Measurements from ENCODE around the gene MPV17. TPM values are rescaled to one million over a fixed set of nuclear protein-coding genes. Genes with fewer than 3 reads are reported as not detected.
A peak's percentile ranks its signal among the peaks of the same experiment; 100 is the strongest.

Gene MPV17
- total and polyA plus RNA-seq, 4 experiments from 2014 or later: 89.3 to 162 (median 109) TPM

DNA sequence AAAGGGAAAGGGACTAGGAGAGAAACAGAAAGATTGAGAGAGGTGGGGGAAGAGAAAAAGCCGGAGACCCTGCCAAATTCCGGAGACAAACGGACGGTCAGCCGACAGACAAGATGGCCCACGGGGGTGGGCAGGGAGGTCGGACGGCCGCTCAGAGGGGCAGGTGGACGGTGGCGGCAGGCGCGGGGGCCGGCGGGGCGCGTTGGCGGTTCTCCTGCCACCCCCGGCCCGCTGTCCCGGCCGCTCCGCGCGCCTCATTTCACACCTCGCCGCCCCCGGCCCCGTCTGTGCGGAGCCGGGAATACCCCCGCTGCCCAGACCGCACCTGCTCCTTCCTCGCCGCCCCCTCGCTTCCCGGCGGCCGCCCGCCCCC is 61.0 kb downstream of the MPV17 start:
- peaks cover 23 to 38% (median 25%) of the 10 kb centered on the region in 4 donors for H3K4me1 Mint-ChIP-seq
- H3K9me3 ChIP-seq (ENCODE audit: control insufficient read depth in 1 of 2, low read length in 2 of 2): no peaks in the 10 kb centered on the region
- DNase-seq: no peak
- H3K9me3 Mint-ChIP-seq: peaks cover 0 to 2% (median 0%) of the 10 kb centered on the region in 8 donors
- H3K4me1 ChIP-seq (ENCODE audit: insufficient read depth, low read length): peaks cover 23% of the 10 kb centered on the region
- CTCF ChIA-PET (ENCODE audit: partially characterized antibody): no interaction called here
- peaks cover 50% of the 10 kb centered on the region for H3K27me3 ChIP-seq (ENCODE audit: insufficient read depth, low read length)
- peaks cover 49 to 55% of the 10 kb centered on the region in 2 donors for H3K27me3 Mint-ChIP-seq
- POLR2A ChIA-PET (ENCODE audit: partially characterized antibody): no interaction called here
- intact Hi-C loops (cut with micrococcal nuclease): loop anchor here (5.0 kb wide), 1 partner anchor 45 kb away; the partner anchor contains the start of gene CAD
- H3K36me3 ChIP-seq (ENCODE audit: insufficient read depth, low read length): no peaks in the 10 kb centered on the region
- H3K4me3 Mint-ChIP-seq: peak overlapping the region; percentile 53 to 84 (median 73)
- H3K36me3 Mint-ChIP-seq: peaks cover 0 to 3% of the 10 kb centered on the region in 2 donors
- H3K27ac Mint-ChIP-seq: peak overlapping the region in 2 of 7 donors; percentile 49 to 71
- H3K27ac ChIP-seq (ENCODE audit: low read depth, low read length): no peak overlapping the region
- peak overlapping the region in 1 of 2 donors; percentile 35 for H3K4me3 ChIP-seq (ENCODE audit: low read length in 2 of 2)

DNA sequence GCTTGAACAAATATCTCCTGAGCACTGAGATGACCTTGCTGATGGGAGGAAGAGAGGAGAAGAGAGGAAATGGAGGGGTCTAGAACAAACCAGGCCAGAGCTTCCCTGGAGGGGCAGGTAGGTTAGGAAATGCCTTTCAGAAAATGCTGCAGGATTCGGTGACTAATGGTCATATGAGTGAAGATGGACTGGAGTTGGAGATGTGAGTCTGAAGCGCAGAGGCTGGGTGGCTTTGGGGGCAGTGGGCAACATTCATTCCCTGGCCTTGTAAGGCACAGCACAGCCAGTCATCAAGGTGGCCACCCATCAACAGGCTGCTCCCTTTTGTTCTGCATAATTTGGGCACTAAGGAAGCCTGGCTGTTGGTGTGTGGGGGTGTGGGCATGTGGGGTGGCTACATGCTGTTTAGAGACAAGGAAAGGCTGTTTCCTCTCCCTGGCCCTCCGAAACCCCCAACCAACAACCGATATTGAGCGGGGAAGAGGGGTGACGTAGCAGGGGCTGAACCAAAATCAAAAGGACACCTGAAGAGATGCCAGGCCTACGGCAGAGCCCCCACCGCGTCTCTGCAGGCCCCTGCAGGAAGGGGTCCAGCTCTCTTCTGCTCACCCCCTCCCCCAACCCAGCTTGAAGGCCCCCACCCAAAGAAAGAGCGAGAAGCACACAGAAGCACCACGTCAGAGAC is 61.5 kb downstream of the MPV17 start:
- peaks cover 23 to 38% (median 25%) of the 10 kb centered on the region in 4 donors for H3K4me1 Mint-ChIP-seq
- Histone ChIP-seq H3K36me3 (ENCODE audit: insufficient read depth, low read length) (no peaks in the 10 kb centered on the region), H3K4me1 (ENCODE audit: insufficient read depth, low read length) (peaks cover 23% of the 10 kb centered on the region), H3K27ac (ENCODE audit: low read depth, low read length) (no peak overlapping the region), H3K4me3 (ENCODE audit: low read length in 2 of 2) (peak overlapping the region in 1 of 2 donors; percentile 35), H3K9me3 (ENCODE audit: control insufficient read depth in 1 of 2, low read length in 2 of 2) (no peaks in the 10 kb centered on the region), H3K27me3 (ENCODE audit: insufficient read depth, low read length) (peaks cover 50% of the 10 kb centered on the region)
- intact Hi-C loops (cut with micrococcal nuclease): loop anchor here (5.0 kb wide), 1 partner anchor 44 kb away; the partner anchor contains the start of gene CAD
- peaks cover 0 to 3% of the 10 kb centered on the region in 2 donors for H3K36me3 Mint-ChIP-seq
- H3K9me3 Mint-ChIP-seq: peaks cover 0 to 2% (median 0%) of the 10 kb centered on the region in 8 donors
- H3K27me3 Mint-ChIP-seq: peaks cover 49 to 60% of the 10 kb centered on the region in 2 donors
- ChIA-PET CTCF (ENCODE audit: partially characterized antibody) (no interaction called here), POLR2A (ENCODE audit: partially characterized antibody) (no interaction called here)
- no peak for DNase-seq
- peak overlapping the region in 3 of 7 donors; percentile 30 to 71 (median 49) for H3K27ac Mint-ChIP-seq
- H3K4me3 Mint-ChIP-seq: peak overlapping the region; percentile 53 to 84 (median 73)

Other genes starting within 250 kb of the MPV17 start
- gene EMILIN1, start 244.5 kb downstream of the MPV17 start, total RNA-seq: under 1 TPM; 0.33 to 0.81 TPM
- under 1 TPM; 0.35 to 0.67 TPM for gene EMILIN1, start 244.5 kb downstream of the MPV17 start, polyA plus RNA-seq
- gene KHK, start 236.3 kb downstream of the MPV17 start, total RNA-seq: 1 to 10 TPM; 6.0 to 8.6 TPM
- gene KHK, start 236.3 kb downstream of the MPV17 start, polyA plus RNA-seq: 1 to 10 TPM; 6.3 to 8.2 TPM
- gene CGREF1, start 204.0 kb downstream of the MPV17 start, total RNA-seq: under 1 TPM in 1 of 2 experiments, not detected in 1; 0.47 TPM
- under 1 TPM in 1 of 2 donors, not detected in 1; 0.36 TPM for gene CGREF1, start 204.0 kb downstream of the MPV17 start, polyA plus RNA-seq
- gene ABHD1, start 199.3 kb downstream of the MPV17 start, total RNA-seq: 1 to 10 TPM; 1.3 to 2.1 TPM
- 1 to 10 TPM in 1 of 2 donors, under 1 TPM in 1; 0.49 to 1.1 TPM for gene ABHD1, start 199.3 kb downstream of the MPV17 start, polyA plus RNA-seq
- gene PREB, start 188.5 kb downstream of the MPV17 start, total RNA-seq: 10 to 100 TPM; 64.5 to 65.3 TPM
- gene PREB, start 188.5 kb downstream of the MPV17 start, polyA plus RNA-seq: 10 to 100 TPM; 65.5 to 74.2 TPM
- not detected for gene PRR30, start 183.7 kb downstream of the MPV17 start, total RNA-seq
- not detected for gene PRR30, start 183.7 kb downstream of the MPV17 start, polyA plus RNA-seq
- gene TCF23, start 174.1 kb downstream of the MPV17 start, total RNA-seq: not detected
- not detected for gene TCF23, start 174.1 kb downstream of the MPV17 start, polyA plus RNA-seq
- gene ATRAID, start 111.1 kb downstream of the MPV17 start, total RNA-seq: 100 to 1,000 TPM; 103 to 109 TPM
- gene ATRAID, start 111.1 kb downstream of the MPV17 start, polyA plus RNA-seq: 100 to 1,000 TPM; 279 to 443 TPM
- 10 to 100 TPM; 21.9 to 25.1 TPM for gene SLC5A6, start 110.8 kb downstream of the MPV17 start, total RNA-seq
- gene SLC5A6, start 110.8 kb downstream of the MPV17 start, polyA plus RNA-seq: 10 to 100 TPM; 18.9 to 21.7 TPM
- 10 to 100 TPM; 47.6 to 49.3 TPM for gene CAD, start 105.7 kb downstream of the MPV17 start, total RNA-seq
- 10 to 100 TPM; 11.3 to 24.1 TPM for gene CAD, start 105.7 kb downstream of the MPV17 start, polyA plus RNA-seq
- gene SLC30A3, start 60.0 kb downstream of the MPV17 start, total RNA-seq: not detected
- not detected for gene SLC30A3, start 60.0 kb downstream of the MPV17 start, polyA plus RNA-seq
- not detected for gene DNAJC5G, start 47.7 kb downstream of the MPV17 start, total RNA-seq
- gene DNAJC5G, start 47.7 kb downstream of the MPV17 start, polyA plus RNA-seq: not detected
- under 1 TPM in 1 of 2 experiments, not detected in 1; 0.17 TPM for gene TRIM54, start 40.7 kb downstream of the MPV17 start, total RNA-seq
- gene TRIM54, start 40.7 kb downstream of the MPV17 start, polyA plus RNA-seq: not detected
- gene UCN, start 14.7 kb downstream of the MPV17 start, total RNA-seq: 1 to 10 TPM; 5.1 to 5.4 TPM
- under 1 TPM in 1 of 2 donors, not detected in 1; 0.84 TPM for gene UCN, start 14.7 kb downstream of the MPV17 start, polyA plus RNA-seq
- 10 to 100 TPM; 82.9 to 90.8 TPM for gene GTF3C2, start 33.7 kb upstream of the MPV17 start, total RNA-seq
- gene GTF3C2, start 33.7 kb upstream of the MPV17 start, polyA plus RNA-seq: 10 to 100 TPM; 37.7 to 51.8 TPM
- gene EIF2B4, start 47.2 kb upstream of the MPV17 start, total RNA-seq: 10 to 100 TPM; 48.4 to 56.0 TPM
- gene EIF2B4, start 47.2 kb upstream of the MPV17 start, polyA plus RNA-seq: 10 to 100 TPM; 33.4 to 35.1 TPM
- 100 to 1,000 TPM; 122 to 130 TPM for gene SNX17, start 47.5 kb upstream of the MPV17 start, total RNA-seq
- gene SNX17, start 47.5 kb upstream of the MPV17 start, polyA plus RNA-seq: 100 to 1,000 TPM; 178 to 304 TPM
- 10 to 100 TPM; 17.6 to 20.1 TPM for gene ZNF513, start 57.6 kb upstream of the MPV17 start, total RNA-seq
- 1 to 10 TPM; 3.7 to 6.3 TPM for gene ZNF513, start 57.6 kb upstream of the MPV17 start, polyA plus RNA-seq
- gene PPM1G, start 86.5 kb upstream of the MPV17 start, total RNA-seq: 10 to 100 TPM; 53.8 to 56.1 TPM
- 10 to 100 TPM; 76.7 to 99.4 TPM for gene PPM1G, start 86.5 kb upstream of the MPV17 start, polyA plus RNA-seq
- gene NRBP1, start 105.5 kb upstream of the MPV17 start, total RNA-seq: 100 to 1,000 TPM; 115 to 119 TPM
- gene NRBP1, start 105.5 kb upstream of the MPV17 start, polyA plus RNA-seq: 100 to 1,000 TPM; 118 to 125 TPM
- 10 to 100 TPM; 23.6 to 23.9 TPM for gene KRTCAP3, start 119.3 kb upstream of the MPV17 start, total RNA-seq
- gene KRTCAP3, start 119.3 kb upstream of the MPV17 start, polyA plus RNA-seq: 1 to 10 TPM; 1.8 to 9.4 TPM
- 10 to 100 TPM; 23.6 to 24.4 TPM for gene IFT172, start 166.6 kb upstream of the MPV17 start, total RNA-seq
- 1 to 10 TPM; 2.1 to 5.2 TPM for gene IFT172, start 166.6 kb upstream of the MPV17 start, polyA plus RNA-seq
- not detected for gene FNDC4, start 172.1 kb upstream of the MPV17 start, total RNA-seq
- gene FNDC4, start 172.1 kb upstream of the MPV17 start, polyA plus RNA-seq: under 1 TPM in 1 of 2 donors, not detected in 1; 0.11 TPM
- not detected for gene GCKR, start 173.7 kb upstream of the MPV17 start, total RNA-seq
- not detected for gene GCKR, start 173.7 kb upstream of the MPV17 start, polyA plus RNA-seq